ENCODE results near the gene ELF3. TPM values are rescaled to one million over a fixed set of nuclear protein-coding genes. Genes with fewer than 3 reads are reported as not detected.

The ELF3 gene
- total RNA-seq, 2 donors from 2014 or later = 11.8 to 13.2 TPM

DNA sequence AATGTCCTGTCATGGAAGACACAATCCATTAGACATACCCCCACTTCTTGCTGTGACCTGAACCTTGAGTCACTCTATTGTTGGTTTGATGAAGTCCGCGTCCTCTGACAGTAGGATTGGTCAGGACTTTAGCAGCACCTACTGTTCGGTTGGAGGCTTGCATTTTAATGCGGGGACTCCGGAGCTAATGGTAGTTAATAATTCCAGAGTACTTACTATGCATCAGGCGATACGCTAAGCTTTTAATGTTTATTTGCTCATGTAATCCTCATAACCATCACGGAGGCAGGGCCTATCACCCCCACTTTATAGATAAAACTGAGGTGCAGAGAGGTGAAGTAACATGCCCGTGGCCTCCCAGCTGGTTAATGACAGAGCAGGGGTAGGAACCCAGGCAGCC is 7.9 kb upstream of the ELF3 start:
- 84 to 86% methylated on average over 8 to 9 of the region's 9 CpGs for WGBS, 2 experiments (ENCODE audit: insufficient coverage in 1 of 2, insufficient read length in 1 of 2)
- Mint-ChIP-seq H3K36me3 (ENCODE audit: low read depth) (peaks cover 67% of the 10 kb centered on the region), H3K4me1 (peaks cover 15% of the 10 kb centered on the region), H3K4me3 (no peak overlapping the region), H3K27ac (no peak overlapping the region), H3K27me3 (ENCODE audit: insufficient read depth) (no peaks in the 10 kb centered on the region), H3K9me3 (no peaks in the 10 kb centered on the region)
- TF ChIP-seq, protein P1, sequence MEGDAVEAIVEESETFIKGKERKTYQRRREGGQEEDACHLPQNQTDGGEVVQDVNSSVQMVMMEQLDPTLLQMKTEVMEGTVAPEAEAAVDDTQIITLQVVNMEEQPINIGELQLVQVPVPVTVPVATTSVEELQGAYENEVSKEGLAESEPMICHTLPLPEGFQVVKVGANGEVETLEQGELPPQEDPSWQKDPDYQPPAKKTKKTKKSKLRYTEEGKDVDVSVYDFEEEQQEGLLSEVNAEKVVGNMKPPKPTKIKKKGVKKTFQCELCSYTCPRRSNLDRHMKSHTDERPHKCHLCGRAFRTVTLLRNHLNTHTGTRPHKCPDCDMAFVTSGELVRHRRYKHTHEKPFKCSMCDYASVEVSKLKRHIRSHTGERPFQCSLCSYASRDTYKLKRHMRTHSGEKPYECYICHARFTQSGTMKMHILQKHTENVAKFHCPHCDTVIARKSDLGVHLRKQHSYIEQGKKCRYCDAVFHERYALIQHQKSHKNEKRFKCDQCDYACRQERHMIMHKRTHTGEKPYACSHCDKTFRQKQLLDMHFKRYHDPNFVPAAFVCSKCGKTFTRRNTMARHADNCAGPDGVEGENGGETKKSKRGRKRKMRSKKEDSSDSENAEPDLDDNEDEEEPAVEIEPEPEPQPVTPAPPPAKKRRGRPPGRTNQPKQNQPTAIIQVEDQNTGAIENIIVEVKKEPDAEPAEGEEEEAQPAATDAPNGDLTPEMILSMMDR (conservative IDR thresholded peaks at IDR 0.05) = peak; percentile 15
- peaks cover 77% of the 10 kb centered on the region for H3K36me3 ChIP-seq (ENCODE audit: control insufficient read depth, insufficient read depth, low read length)
- H3K27me3 ChIP-seq (ENCODE audit: control insufficient read depth, insufficient read depth, low read length, poor library complexity, severe bottlenecking) = no peaks in the 10 kb centered on the region
- no peak overlapping the region for H3K4me3 ChIP-seq (ENCODE audit: low read length)
- peaks cover 5% of the 10 kb centered on the region for H3K4me1 ChIP-seq (ENCODE audit: control insufficient read depth, insufficient read depth, low read length)
- DNase-seq = no peak
- no peaks in the 10 kb centered on the region for H3K9me3 ChIP-seq (ENCODE audit: control insufficient read depth, low read length)
- no peak overlapping the region for H3K9ac ChIP-seq (ENCODE audit: extremely low read depth, low read length, poor library complexity, severe bottlenecking)
- H3K27ac ChIP-seq (ENCODE audit: low read depth, low read length) = no peak overlapping the region

DNA sequence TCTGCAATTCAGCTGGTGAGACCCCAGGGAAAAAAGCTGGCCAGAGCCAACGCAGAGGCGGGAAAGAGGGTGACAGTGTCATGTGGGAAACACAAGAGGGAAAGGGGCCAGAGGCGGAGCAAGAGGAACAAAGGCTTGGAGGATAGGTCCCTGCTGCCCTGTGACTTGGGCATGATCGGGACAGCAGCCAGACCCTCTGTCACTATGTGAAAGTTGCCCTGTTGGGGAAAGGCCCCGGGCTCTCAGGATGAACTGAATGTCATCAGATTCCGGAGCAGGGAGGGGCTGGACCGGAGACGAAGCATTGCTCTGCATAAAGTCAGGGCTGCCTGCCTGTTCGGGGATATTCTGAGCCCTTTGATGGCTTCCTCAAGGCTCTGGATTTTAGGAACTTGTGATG is 5.7 kb upstream of the ELF3 start:
- TF ChIP-seq, protein P1 (conservative IDR thresholded peaks at IDR 0.05) = no peak
- 89 to 92% methylated on average over 9 of the region's 9 CpGs for WGBS, 2 experiments (ENCODE audit: insufficient coverage in 1 of 2, insufficient read length in 1 of 2)
- H3K27me3 Mint-ChIP-seq (ENCODE audit: insufficient read depth) = no peaks in the 10 kb centered on the region
- Histone ChIP-seq H3K9ac (ENCODE audit: extremely low read depth, low read length, poor library complexity, severe bottlenecking) (no peak overlapping the region), H3K36me3 (ENCODE audit: control insufficient read depth, insufficient read depth, low read length) (peaks cover 62% of the 10 kb centered on the region), H3K4me3 (ENCODE audit: low read length) (no peak overlapping the region), H3K27me3 (ENCODE audit: control insufficient read depth, insufficient read depth, low read length, poor library complexity, severe bottlenecking) (no peaks in the 10 kb centered on the region), H3K4me1 (ENCODE audit: control insufficient read depth, insufficient read depth, low read length) (peaks cover 12% of the 10 kb centered on the region), H3K27ac (ENCODE audit: low read depth, low read length) (no peak overlapping the region), H3K9me3 (ENCODE audit: control insufficient read depth, low read length) (no peaks in the 10 kb centered on the region)
- no peaks in the 10 kb centered on the region for H3K9me3 Mint-ChIP-seq
- H3K27ac Mint-ChIP-seq = no peak overlapping the region
- peaks cover 55% of the 10 kb centered on the region for H3K36me3 Mint-ChIP-seq (ENCODE audit: low read depth)
- H3K4me1 Mint-ChIP-seq = peaks cover 32% of the 10 kb centered on the region
- no peak overlapping the region for H3K4me3 Mint-ChIP-seq
- DNase-seq = no peak

DNA sequence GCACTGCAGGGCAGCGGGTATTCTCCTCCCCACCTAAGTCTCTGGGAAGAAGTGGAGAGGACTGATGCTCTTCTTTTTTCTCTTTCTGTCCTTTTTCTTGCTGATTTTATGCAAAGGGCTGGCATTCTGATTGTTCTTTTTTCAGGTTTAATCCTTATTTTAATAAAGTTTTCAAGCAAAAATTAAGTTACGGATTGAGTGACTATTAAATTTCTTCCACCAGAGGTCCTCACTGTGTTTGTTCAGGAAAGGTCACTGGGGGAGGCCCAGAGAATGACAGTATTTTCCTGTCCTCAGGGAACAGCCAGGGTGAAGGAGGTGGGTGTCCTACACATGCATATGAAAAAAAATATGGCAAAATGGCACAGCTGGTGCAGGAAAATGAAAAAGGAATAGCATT is 4.4 kb upstream of the ELF3 start:
- DNase-seq = peak; percentile 60
- Histone ChIP-seq H3K27ac (ENCODE audit: low read depth, low read length) (no peak overlapping the region), H3K9ac (ENCODE audit: extremely low read depth, low read length, poor library complexity, severe bottlenecking) (no peak overlapping the region), H3K4me1 (ENCODE audit: control insufficient read depth, insufficient read depth, low read length) (peaks cover 17% of the 10 kb centered on the region), H3K27me3 (ENCODE audit: control insufficient read depth, insufficient read depth, low read length, poor library complexity, severe bottlenecking) (no peaks in the 10 kb centered on the region), H3K36me3 (ENCODE audit: control insufficient read depth, insufficient read depth, low read length) (peaks cover 49% of the 10 kb centered on the region), H3K4me3 (ENCODE audit: low read length) (no peak overlapping the region), H3K9me3 (ENCODE audit: control insufficient read depth, low read length) (no peaks in the 10 kb centered on the region)
- Mint-ChIP-seq H3K27ac (peak overlapping the region; percentile 64), H3K36me3 (ENCODE audit: low read depth) (peaks cover 45% of the 10 kb centered on the region), H3K27me3 (ENCODE audit: insufficient read depth) (no peaks in the 10 kb centered on the region), H3K4me3 (no peak overlapping the region), H3K4me1 (peaks cover 40% of the 10 kb centered on the region), H3K9me3 (no peaks in the 10 kb centered on the region)
- TF ChIP-seq, protein P1 (conservative IDR thresholded peaks at IDR 0.05) = peak; percentile 82
- WGBS, 2 experiments (ENCODE audit: insufficient coverage in 1 of 2, insufficient read length in 1 of 2) = 81% methylated on average over 2 of the region's 2 CpGs; no CpG with 5 or more reads in 1 of the 2 experiments

Data from endodermal cell (in vitro differentiated cells).